A549 (cell line): Measurements from ENCODE around the gene RIMBP2. TPM values are rescaled to one million over a fixed set of nuclear protein-coding genes. Genes with fewer than 3 reads are reported as not detected.

Experiments
- ATAC-seq, 2 experiments: fragments of 200-7000 bp in 1 of 2; fragments of >200 bp in 1 of 2; cut with Nextera tagmentation in 1 of 2; cut with Tn5 transposase in 1 of 2; 3 replicates each; pipeline versions ENCODE4 v1.8.0 to v1.9.1; 2018 to 2020; ENCODE audit warnings: mild to moderate bottlenecking in 1 of 2, moderate library complexity in 1 of 2
- CTCF ChIA-PET: fragments of 300-600 bp; sonication (Branson Sonifier 250); formaldehyde crosslinking; extraction: SDS; loops from one replicate; lab custom pipeline; 2021; ENCODE audit warnings: antibody characterized with exemption, inconsistent platforms; lab: Yijun Ruan, JAX
- POLR2A ChIA-PET: fragments of 350-600 bp; formaldehyde crosslinking; extraction: SDS; loops from one replicate; lab custom pipeline; 2021; ENCODE audit warnings: antibody characterized with exemption, inconsistent platforms; lab: Yijun Ruan, JAX
- DNase-seq, 2 experiments: peaks; one replicate each; pipeline versions ENCODE4 v3.0.0 to v3.0.0-alpha.2; 2011 to 2016; ENCODE audit warnings: low read depth in 1 of 2, low spot score in 1 of 2
- FAIRE-seq: peaks from 2 replicates; lab custom pipeline; 2011; peaks lifted over from hg19 to GRCh38; lab: Jason Lieb, UNC
- H3K27ac ChIP-seq, 2 experiments: fragments of >200 bp; sonication (Bioruptor Twin); formaldehyde crosslinking; 3 replicates each; pipeline ENCODE4 v1.5.1; 2016 to 2017
- H3K4me1 ChIP-seq: fragments of >200 bp; sonication (Bioruptor Twin); formaldehyde crosslinking; 3 replicates; pipeline ENCODE4 v1.6.1; 2016
- H3K4me2 ChIP-seq: fragments of >200 bp; sonication (Bioruptor Twin); formaldehyde crosslinking; 3 replicates; pipeline ENCODE4 v1.6.1; 2016
- H3K4me3 ChIP-seq: fragments of >200 bp; sonication (Bioruptor Twin); formaldehyde crosslinking; 3 replicates; pipeline ENCODE4 v1.5.1; 2016
- H3K9me3 ChIP-seq: fragments of >200 bp; sonication (Bioruptor Twin); formaldehyde crosslinking; 3 replicates; pipeline ENCODE4 v1.6.1; 2016
- CBX8 ChIP-seq: fragments of 200-600 bp; sonication (generic); IDR thresholded peaks from 2 replicates; pipeline ENCODE4 v1.6.1; 2016
- CEBPB ChIP-seq, 2 experiments: fragments of >200 bp in 1 of 2; sonication (Bioruptor Twin) in 1 of 2; formaldehyde crosslinking in 1 of 2; IDR thresholded peaks; 2 replicates each; pipeline ENCODE4 v1.6.1; 2012 to 2016
- EHF ChIP-seq: fragments of 250-450 bp; sonication (Bioruptor Pico); IDR thresholded peaks from 2 replicates; pipeline ENCODE4 v1.5.0; 2020; ENCODE audit warnings: mild to moderate bottlenecking
- EHMT2 ChIP-seq: fragments of 200-600 bp; sonication (generic); IDR thresholded peaks from 2 replicates; pipeline ENCODE4 v1.6.1; 2016; ENCODE audit warnings: antibody characterized with exemption, low read depth, mild to moderate bottlenecking, moderate library complexity
- EP300 ChIP-seq, 2 experiments: fragments of >200 bp; sonication (Bioruptor Twin); formaldehyde crosslinking; IDR thresholded peaks; 2 replicates in 1 of 2; 3 replicates in 1 of 2; pipeline ENCODE4 v1.6.1; 2016 to 2017
- HEYL ChIP-seq: fragments of 250-450 bp; sonication (Bioruptor Pico); IDR thresholded peaks from 2 replicates; pipeline ENCODE4 v1.8.0; 2021; ENCODE audit warnings: mild to moderate bottlenecking, moderate library complexity
- MAZ ChIP-seq: fragments of 150-350 bp; IDR thresholded peaks from 2 replicates; pipeline ENCODE4 v1.6.1; 2014; ENCODE audit warnings: antibody characterized with exemption, low read depth, low read length, borderline replicate concordance
- MYC ChIP-seq: IDR thresholded peaks from 2 replicates; pipeline ENCODE4 v1.6.1; 2012; ENCODE audit warnings: mild to moderate bottlenecking, inconsistent platforms, low read length, improper control_type of control experiment, borderline replicate concordance
- NFE2L2 ChIP-seq: fragments of 150-350 bp; conservative IDR thresholded peaks from 2 replicates; pipeline ENCODE4 v1.6.1; 2014; ENCODE audit warnings: low read length
- NPAS2 ChIP-seq: fragments of 250-450 bp; sonication (Bioruptor Pico); IDR thresholded peaks from 2 replicates; pipeline ENCODE4 v1.8.0; 2022; ENCODE audit warnings: mild to moderate bottlenecking, moderate library complexity, borderline replicate concordance
- NR3C1 ChIP-seq: fragments of >200 bp; sonication (Bioruptor Twin); formaldehyde crosslinking; IDR thresholded peaks from 3 replicates; pipeline ENCODE4 v1.6.1; 2017
- POLR2AphosphoS2 ChIP-seq: conservative IDR thresholded peaks from 2 replicates; pipeline ENCODE4 v1.6.1; 2012; ENCODE audit warnings: low read length, improper control_type of control experiment, inconsistent platforms
- RFX5 ChIP-seq: fragments of 450-650 bp; IDR thresholded peaks from 2 replicates; pipeline ENCODE4 v1.7.1; 2014; ENCODE audit warnings: antibody characterized with exemption, mild to moderate bottlenecking, moderate library complexity
- TP53 ChIP-seq: fragments of 250-450 bp; sonication (Bioruptor Pico); IDR thresholded peaks from 2 replicates; pipeline ENCODE4 v1.5.0; 2021; ENCODE audit warnings: mild to moderate bottlenecking, moderate library complexity
- ZC3H11A ChIP-seq: fragments of 450-650 bp; IDR thresholded peaks from 2 replicates; pipeline ENCODE4 v1.6.1; 2014; ENCODE audit warnings: antibody characterized with exemption, mild to moderate bottlenecking
- ZFP36 ChIP-seq: fragments of 450-650 bp; IDR thresholded peaks from 2 replicates; pipeline ENCODE4 v1.6.1; 2014; ENCODE audit warnings: borderline replicate concordance; ENCODE audit not compliant: partially characterized antibody
- ZSCAN20 ChIP-seq: fragments of 250-450 bp; sonication (Bioruptor Pico); IDR thresholded peaks from 2 replicates; pipeline ENCODE4 v1.8.0; 2022; ENCODE audit warnings: mild to moderate bottlenecking, moderate library complexity
- WGBS: methylation state at CpG from one replicate; pipeline ENCODE4 v1.1.6; 2017; ENCODE audit errors: missing lambda C conversion rate; 5-methylcytosine and 5-hydroxymethylcytosine counted together
- polyA plus RNA-seq, 4 experiments: library from polyadenylated mRNA; depleted of rRNA in 3 of 4; stranded (reverse); fragments of >200 nt; fragmentation: RNase III in 1 of 4; extraction: RNeasy Plus Mini Kit Qiagen cat#74134 plus additional on column Dnase treatment in 1 of 4; gene quantifications; 2 replicates in 3 of 4; 3 replicates in 1 of 4; pipeline ENCODE4 v1.2.3, GENCODE V29; 2011 to 2017
- TF ChIP-seq, protein P1 (sequence below): fragments of >200 bp; sonication (Bioruptor Twin); formaldehyde crosslinking; IDR thresholded peaks from 2 replicates; pipeline ENCODE4 v1.6.1; 2016
- TF ChIP-seq, protein P2 (sequence below): IDR thresholded peaks from 2 replicates; pipeline ENCODE4 v1.6.1; 2012; ENCODE audit warnings: low read depth, borderline replicate concordance
- TF ChIP-seq, protein P3 (sequence below): fragments of 250-450 bp; sonication (Bioruptor Pico); IDR thresholded peaks from 2 replicates; pipeline ENCODE4 v1.5.0; 2020; ENCODE audit warnings: low read depth, mild to moderate bottlenecking, moderate library complexity
- TF ChIP-seq, protein P4 (sequence below): IDR thresholded peaks from 2 replicates; pipeline ENCODE4 v1.6.1; 2012
- TF ChIP-seq, protein P5 (sequence below): fragments of 450-650 bp; IDR thresholded peaks from 2 replicates; pipeline ENCODE4 v1.6.1; 2014; ENCODE audit warnings: antibody characterized with exemption
- TF ChIP-seq, protein P6 (sequence below): fragments of 250-450 bp; sonication (Bioruptor Pico); IDR thresholded peaks from 2 replicates; pipeline ENCODE4 v1.5.0; 2021; ENCODE audit warnings: mild to moderate bottlenecking, moderate library complexity, borderline replicate concordance

The RIMBP2 gene
- polyA plus RNA-seq, 2 of the 4 experiments (the other 2 are of a cell fraction) = not detected

DNA sequence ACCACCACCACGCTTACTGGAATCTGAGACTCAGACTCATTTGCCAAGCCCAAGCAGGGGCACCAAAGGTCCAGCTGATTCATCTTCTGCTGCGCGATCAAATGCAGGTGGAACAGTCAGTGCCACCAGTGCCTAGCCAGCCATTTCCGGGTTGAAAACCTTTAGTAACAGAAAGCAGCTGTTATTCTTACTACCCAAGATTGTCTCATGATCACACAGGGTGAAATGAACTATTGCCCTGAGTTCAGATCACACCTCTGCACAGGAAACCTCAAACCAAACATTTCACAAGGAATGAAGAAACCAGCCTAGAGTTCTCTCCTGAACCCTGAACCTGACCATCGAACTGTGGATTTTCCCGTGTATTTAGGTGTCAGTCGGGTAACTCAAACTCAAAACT lies 88.9 kb downstream of the RIMBP2 start:
- Histone ChIP-seq H3K4me1 (no peaks in the 10 kb centered on the region), H3K27ac (no peak overlapping the region), H3K9me3 (no peaks in the 10 kb centered on the region), H3K4me3 (no peak overlapping the region), H3K4me2 (no peak overlapping the region)
- TF ChIP-seq ZC3H11A (no peak), MAZ (no peak), MYC (no peak), NFE2L2 (no peak), NPAS2 (CRISPR knock-in tag) (no peak), CBX8 (no peak), EHF (no peak), ZFP36 (no peak), ZSCAN20 (CRISPR knock-in tag) (no peak), EP300 (IDR thresholded peaks at IDR 0.05) (no peak), HEYL (CRISPR knock-in tag) (no peak), NR3C1 (no peak), CEBPB (IDR thresholded peaks at IDR 0.05) (no peak)
- TF ChIP-seq, protein P1, sequence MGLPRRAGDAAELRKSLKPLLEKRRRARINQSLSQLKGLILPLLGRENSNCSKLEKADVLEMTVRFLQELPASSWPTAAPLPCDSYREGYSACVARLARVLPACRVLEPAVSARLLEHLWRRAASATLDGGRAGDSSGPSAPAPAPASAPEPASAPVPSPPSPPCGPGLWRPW = no peak
- TF ChIP-seq, protein P2, sequence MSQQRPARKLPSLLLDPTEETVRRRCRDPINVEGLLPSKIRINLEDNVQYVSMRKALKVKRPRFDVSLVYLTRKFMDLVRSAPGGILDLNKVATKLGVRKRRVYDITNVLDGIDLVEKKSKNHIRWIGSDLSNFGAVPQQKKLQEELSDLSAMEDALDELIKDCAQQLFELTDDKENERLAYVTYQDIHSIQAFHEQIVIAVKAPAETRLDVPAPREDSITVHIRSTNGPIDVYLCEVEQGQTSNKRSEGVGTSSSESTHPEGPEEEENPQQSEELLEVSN = no peak
- TF ChIP-seq, protein P3, sequence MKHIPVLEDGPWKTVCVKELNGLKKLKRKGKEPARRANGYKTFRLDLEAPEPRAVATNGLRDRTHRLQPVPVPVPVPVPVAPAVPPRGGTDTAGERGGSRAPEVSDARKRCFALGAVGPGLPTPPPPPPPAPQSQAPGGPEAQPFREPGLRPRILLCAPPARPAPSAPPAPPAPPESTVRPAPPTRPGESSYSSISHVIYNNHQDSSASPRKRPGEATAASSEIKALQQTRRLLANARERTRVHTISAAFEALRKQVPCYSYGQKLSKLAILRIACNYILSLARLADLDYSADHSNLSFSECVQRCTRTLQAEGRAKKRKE (CRISPR knock-in tag) = no peak
- TF ChIP-seq, protein P4, sequence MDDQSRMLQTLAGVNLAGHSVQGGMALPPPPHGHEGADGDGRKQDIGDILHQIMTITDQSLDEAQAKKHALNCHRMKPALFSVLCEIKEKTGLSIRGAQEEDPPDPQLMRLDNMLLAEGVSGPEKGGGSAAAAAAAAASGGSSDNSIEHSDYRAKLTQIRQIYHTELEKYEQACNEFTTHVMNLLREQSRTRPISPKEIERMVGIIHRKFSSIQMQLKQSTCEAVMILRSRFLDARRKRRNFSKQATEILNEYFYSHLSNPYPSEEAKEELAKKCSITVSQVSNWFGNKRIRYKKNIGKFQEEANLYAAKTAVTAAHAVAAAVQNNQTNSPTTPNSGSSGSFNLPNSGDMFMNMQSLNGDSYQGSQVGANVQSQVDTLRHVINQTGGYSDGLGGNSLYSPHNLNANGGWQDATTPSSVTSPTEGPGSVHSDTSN = no peak
- TF ChIP-seq, protein P5, sequence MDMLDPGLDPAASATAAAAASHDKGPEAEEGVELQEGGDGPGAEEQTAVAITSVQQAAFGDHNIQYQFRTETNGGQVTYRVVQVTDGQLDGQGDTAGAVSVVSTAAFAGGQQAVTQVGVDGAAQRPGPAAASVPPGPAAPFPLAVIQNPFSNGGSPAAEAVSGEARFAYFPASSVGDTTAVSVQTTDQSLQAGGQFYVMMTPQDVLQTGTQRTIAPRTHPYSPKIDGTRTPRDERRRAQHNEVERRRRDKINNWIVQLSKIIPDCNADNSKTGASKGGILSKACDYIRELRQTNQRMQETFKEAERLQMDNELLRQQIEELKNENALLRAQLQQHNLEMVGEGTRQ = no peak
- TF ChIP-seq, protein P6, sequence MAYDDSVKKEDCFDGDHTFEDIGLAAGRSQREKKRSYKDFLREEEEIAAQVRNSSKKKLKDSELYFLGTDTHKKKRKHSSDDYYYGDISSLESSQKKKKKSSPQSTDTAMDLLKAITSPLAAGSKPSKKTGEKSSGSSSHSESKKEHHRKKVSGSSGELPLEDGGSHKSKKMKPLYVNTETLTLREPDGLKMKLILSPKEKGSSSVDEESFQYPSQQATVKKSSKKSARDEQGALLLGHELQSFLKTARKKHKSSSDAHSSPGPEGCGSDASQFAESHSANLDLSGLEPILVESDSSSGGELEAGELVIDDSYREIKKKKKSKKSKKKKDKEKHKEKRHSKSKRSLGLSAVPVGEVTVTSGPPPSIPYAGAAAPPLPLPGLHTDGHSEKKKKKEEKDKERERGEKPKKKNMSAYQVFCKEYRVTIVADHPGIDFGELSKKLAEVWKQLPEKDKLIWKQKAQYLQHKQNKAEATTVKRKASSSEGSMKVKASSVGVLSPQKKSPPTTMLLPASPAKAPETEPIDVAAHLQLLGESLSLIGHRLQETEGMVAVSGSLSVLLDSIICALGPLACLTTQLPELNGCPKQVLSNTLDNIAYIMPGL (CRISPR knock-in tag) = no peak
- ChIA-PET CTCF (no interaction called here), POLR2A (no interaction called here)
- WGBS = 23% methylated on average over 7 of the region's 7 CpGs
- FAIRE-seq (no peak), ATAC-seq (no peak), DNase-seq (no peak)

DNA sequence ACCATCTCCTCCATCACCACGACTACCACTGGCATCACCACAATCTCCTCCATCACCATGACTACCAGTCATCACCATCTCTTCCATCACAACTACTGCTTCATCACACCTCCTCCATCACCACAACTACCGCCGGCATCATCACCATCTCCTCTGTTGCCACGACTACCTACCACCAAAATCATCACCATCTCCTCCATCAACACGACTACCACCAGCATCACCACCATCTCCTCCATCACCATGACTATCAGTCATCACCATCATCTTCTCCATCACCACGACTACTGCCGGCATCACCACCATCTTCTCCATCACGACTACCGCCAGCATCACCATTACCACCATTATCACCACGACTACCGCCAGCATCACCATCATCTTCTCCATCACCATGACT lies 89.5 kb downstream of the RIMBP2 start:
- Histone ChIP-seq H3K27ac (no peak overlapping the region), H3K4me3 (no peak overlapping the region), H3K4me2 (no peak overlapping the region)
- no peak for ATAC-seq
- FAIRE-seq = no peak
- POLR2A ChIA-PET = no interaction called here
- TF ChIP-seq RFX5 = no peak
- no peak for TF ChIP-seq NFE2L2
- TF ChIP-seq ZC3H11A = no peak
- TF ChIP-seq POLR2AphosphoS2 = no peak
- TF ChIP-seq TP53 (CRISPR knock-in tag) = no peak
- no peak for TF ChIP-seq EHMT2
- TF ChIP-seq, all 56 proteins: peak for 0
- no peaks in the 10 kb centered on the region for H3K4me1 ChIP-seq
- H3K9me3 ChIP-seq = no peaks in the 10 kb centered on the region
- CTCF ChIA-PET = no interaction called here
- no peak for DNase-seq
- WGBS = 60% methylated on average over 11 of the region's 11 CpGs
